OCI-M1 (cell line): Measurements from ENCODE around the gene RASA4.
"Not testable (repeated sequence)": the region's sequence is repeated elsewhere in the genome, so short reads cannot be mapped to it uniquely, and the experiment has no call there.

Experiments used
- DNase-seq: peaks from one replicate; lab custom pipeline; 2025; lab: John Stamatoyannopoulos, UW

The RASA4 gene

GRCh38 chr7:102616507-102617125 is at the start of gene RASA4:
RASA4 (minus strand) TSS chr7:102616756; CDS start chr7:102616689, 67 bp downstream.
- DNase-seq: not testable (repeated sequence)

DNA sequence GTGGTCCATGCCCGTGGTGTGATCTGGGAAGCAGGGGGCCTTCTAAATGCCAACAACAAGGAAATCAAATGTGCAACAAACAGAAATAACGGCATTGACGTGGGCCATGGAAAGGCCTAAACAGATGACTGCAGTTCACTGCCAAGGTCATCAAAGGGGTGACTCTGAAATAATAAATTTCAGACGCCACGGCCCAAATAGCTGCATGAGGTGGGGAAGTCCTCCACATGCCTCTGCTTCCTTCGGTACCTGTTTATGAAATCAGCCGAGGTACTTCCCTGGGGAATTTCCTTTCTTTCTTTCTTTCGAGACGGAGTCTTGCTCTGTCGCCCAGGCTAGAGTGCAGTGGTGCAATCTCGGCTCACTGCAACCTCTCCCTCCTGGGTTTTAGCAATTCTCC is 48.2 kb upstream of the RASA4 start:
- DNase-seq: not testable (repeated sequence)

GRCh38 chr7:102649924-102650323 is 33.4 kb upstream of the RASA4 start, which contains the start of gene SPDYE2B:
SPDYE2B (plus strand) TSS chr7:102650319; CDS start chr7:102652349, 2,030 bp downstream.
- DNase-seq: not testable (repeated sequence)

DNA sequence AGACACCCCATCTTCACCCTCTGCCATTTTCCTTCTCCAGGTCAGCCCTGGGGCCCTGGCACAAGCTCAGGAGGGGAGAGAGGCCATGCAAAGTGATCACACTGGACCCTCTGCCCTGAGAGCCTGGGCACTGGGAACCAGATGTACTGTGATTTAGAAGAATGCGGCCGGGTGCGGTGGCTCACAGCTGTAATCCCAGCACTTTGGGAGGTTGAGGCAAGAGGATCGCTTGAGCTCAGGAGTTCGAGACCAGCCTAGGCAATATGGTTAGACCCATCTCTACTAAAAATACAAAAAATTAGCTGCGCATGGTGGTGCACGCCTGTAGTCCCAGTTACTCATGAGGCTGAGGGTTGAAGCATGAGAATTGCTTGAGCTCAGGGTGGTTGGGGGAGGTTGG is 31.3 kb upstream of the RASA4 start:
- not testable (repeated sequence) for DNase-seq

DNA sequence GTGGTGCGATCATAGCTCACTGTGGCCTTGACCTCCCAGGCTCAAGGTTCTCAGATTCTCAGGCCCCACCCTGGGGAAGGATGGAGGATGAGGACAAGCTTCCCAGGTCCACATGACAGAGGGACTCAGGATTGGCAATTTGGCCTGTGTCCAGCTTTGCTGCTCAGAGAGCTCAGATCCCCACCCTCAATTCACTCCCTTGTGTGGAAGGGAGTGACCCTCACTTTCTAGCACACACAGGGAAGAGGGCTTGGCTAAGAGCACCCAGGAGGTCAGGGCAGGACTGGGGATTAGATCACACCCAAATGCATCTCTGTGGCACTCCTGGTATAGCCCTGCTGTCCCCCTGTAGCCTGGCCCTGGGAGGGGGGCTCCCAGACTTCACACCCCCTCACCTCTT is 26.8 kb upstream of the RASA4 start:
- DNase-seq: not testable (repeated sequence)

DNA sequence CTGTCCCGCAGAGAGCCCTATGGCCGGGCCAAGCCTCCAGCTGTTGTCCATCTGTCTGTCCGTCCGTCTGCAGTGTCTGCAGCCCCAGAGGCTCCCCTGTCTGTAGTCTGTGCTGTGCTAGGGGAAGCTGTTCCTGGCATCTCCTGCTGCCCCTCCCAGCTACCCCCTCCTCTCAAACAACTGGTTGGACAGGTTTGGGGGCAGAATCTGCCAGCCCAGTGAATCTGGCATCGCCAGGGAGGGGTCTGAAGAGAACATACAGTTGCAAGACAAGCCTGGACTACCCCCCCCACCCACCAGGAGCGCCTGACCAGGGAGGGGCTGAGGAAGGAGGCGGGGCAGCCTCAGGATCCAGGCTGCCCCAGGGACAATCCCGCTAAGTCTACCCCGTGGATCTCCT is 26.1 kb upstream of the RASA4 start, which contains the start of gene UPK3BL1:
Gene UPK3BL1, minus strand, starts transcription at position 101 of the 400 bp plus-strand sequence. Its CDS starts 50 bp downstream, at position 51.
- DNase-seq: not testable (repeated sequence)

DNA sequence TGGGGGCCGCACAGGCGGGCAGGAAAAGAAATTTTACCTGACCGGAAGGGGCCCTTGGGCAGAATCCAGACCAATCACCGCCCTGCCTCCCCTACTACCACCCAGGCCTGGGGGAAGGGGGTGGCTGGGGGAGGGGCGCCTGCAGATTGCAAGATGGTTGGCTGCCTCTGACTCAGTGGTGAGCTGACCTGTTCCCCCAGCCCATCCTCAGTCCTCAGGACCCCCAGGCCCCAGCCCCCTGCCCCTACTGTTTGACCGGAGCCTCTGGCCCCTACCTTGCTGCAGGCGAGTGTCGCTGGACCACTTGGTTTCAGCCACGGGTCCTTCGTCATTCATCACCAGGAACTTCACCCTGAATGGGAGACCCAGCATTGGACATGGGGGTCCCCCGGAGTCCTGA is 22.3 kb upstream of the RASA4 start:
- not testable (repeated sequence) for DNase-seq

DNA sequence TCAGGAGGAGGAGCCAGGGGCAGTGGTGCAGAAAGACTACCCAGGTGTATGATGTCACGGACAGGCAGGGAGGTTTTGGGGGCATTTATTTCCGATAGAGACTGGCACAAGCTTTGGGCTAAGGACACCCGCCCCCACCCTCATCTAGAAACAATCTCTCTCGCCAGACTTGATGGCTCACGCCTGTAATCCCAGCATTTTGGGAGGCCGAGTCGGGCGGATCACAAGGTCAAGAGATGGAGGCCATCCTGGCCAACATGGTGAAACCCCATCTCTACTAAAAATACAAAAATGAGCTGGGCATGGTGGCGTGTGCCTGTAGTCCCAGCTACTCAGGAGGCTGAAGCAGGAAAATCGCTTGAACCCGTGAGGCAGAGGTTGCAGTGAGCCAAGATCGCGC is 20.4 kb upstream of the RASA4 start:
- DNase-seq: not testable (repeated sequence)

DNA sequence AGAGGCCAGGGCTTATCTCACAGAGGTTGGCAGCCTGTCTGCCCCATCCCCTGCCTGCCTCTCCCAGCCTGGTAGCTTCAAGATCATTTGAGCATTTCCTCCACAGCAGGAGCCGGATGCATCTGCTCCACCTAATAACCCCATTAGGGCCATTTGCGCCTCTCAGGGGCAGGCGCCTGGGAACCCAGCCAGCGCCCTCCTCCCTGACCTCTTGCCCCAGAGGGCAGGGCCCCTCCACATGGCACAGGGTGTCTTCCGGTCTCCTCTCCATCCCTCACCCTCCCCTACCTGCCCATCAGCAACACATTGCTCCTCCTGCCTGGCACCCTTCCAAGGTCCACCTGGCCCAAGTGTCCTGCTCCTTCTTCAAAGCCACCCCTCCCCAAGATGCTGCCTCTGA is 18.8 kb upstream of the RASA4 start:
- not testable (repeated sequence) for DNase-seq

DNA sequence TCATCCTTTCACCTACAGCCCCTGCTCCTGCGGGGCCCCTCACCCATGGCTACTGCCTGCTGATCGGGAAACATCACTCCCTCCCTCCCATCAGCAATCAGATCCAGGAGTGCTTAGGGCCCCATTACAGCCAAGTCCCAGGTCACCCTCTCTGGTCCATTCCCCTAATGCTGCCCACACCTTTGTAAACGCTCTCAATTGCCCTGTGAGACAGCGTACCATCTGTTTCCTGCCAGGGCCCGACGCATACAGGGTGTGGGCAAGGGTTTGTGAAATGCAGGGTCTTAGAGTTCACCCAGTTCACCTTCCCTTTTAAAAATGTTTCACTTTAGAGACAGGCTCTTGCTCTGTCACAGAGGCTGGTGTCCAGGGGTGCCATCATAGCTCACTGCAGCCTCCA is 17.7 kb upstream of the RASA4 start:
- DNase-seq: not testable (repeated sequence)

DNA sequence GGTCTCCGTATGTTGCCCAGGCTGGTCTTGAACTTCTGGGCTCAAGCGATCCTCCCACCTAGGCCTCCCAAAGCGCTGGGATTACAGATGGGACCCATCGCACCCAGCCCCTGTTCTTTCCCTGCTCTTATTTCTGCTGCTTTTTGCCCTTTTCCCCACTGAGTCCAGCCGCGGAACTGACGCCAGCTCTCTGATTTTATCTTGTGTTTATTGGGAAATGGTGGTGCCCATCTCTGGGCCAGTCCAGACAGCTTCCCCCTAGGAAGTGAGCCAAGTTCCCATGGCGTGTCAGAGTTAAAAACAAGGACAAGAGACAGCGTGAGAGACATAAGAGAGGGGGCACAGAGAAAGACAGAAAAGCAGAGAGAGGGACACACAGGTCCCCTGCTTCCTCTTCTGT is 14.1 kb upstream of the RASA4 start:
- DNase-seq: not testable (repeated sequence)

GRCh38 chr7:102627271-102627904 is 10.8 kb upstream of the RASA4 start:
- not testable (repeated sequence) for DNase-seq

GRCh38 chr7:102618122-102618521 is 1.6 kb upstream of the RASA4 start:
- not testable (repeated sequence) for DNase-seq

DNA sequence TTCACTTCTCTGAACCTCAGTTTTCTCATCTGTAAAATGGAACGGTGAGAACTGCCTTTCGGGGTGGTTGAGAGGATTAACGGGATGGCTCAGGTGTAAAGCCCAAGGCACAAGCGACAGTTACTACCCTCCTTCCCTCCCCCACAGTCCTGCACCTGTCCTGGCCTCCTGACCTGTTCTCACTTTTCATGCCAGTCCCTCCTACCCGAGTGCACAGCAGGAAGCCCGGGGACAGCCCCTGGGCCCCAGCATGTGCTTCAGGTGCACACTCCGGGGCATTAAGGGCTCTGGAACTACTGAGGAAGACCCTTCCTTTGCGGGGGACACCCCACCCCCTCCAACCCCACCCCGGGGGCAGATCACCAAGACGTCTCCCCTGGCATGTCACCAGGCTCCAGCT is 626 bp downstream of the RASA4 start:
- not testable (repeated sequence) for DNase-seq

GRCh38 chr7:102614873-102615272 is 1.7 kb downstream of the RASA4 start:
- DNase-seq: not testable (repeated sequence)

GRCh38 chr7:102614346-102614697 is 2.2 kb downstream of the RASA4 start:
- DNase-seq: not testable (repeated sequence)

GRCh38 chr7:102613575-102614345 is 2.8 kb downstream of the RASA4 start:
- not testable (repeated sequence) for DNase-seq

- DNase-seq: not testable (repeated sequence)
These were observed 4.8 kb downstream of the RASA4 start for GRCh38 chr7:102611675-102612325.

GRCh38 chr7:102611013-102611674 is 5.4 kb downstream of the RASA4 start:
- not testable (repeated sequence) for DNase-seq

DNA sequence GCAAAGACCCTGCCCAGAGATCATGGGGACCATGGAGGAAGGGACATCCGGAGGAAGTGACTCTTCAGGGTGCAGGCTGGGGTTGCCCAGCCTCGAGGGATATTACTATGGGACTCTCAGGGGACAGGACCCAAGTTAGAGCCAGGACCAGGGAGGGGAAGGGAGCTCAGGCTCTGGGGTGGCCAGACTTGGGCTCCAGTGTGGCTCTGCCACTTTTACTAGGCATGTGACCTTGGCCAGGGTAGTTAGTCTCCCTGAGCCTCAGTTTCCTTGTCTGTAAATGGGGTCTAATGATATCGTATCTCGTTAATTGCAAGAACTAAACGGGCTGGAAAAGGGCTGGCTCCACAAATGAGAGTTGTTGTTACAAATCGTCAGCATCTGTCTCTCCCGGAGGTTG is 6.1 kb downstream of the RASA4 start:
- not testable (repeated sequence) for DNase-seq

DNA sequence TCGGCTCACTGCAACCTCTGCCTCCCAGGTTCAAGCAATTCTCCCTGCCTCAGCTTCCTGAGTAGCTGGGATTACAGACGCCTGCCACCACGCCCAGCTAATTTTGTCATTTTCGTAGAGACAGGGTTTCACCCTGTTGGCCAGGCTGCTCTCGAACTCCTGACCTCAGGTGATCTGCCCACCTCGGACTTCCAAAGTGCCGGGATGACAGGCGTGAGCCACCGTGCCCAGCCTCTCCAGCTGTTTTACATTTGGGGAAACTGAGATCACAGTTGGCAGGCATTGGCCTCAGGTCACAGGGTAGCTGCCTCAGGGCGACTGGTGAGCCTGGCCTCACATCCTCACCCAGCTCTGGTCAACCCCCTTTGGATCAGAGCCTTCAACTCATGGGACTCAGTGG is 6.8 kb downstream of the RASA4 start:
- not testable (repeated sequence) for DNase-seq

DNA sequence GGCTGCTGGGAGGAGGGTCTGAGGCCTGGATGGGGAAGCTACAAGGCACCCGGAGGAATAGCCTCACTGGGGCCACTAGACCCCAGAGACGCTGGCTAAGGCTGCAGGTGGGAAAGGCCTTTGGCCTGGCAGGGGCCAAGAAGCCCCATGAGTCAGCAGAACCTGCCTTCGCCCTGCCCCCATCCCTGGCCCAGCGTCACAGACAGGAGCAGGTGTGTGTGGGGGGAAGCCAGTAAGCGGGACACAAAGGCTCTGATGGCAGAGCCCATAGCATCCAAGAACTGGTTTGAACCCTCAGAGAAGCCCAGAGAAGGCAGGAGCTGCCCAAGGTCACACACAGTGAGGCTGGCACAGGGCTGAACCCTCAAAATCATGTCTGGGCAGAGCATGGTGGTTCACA is 9.7 kb downstream of the RASA4 start:
- DNase-seq: not testable (repeated sequence)
